ENCODE data around the gene SMTN. TPM values are rescaled to one million over a fixed set of nuclear protein-coding genes. Genes with fewer than 3 reads are reported as not detected.
A peak's percentile ranks its signal among the peaks of the same experiment; 100 is the strongest.
"Not testable (repeated sequence)": the region's sequence is repeated elsewhere in the genome, so short reads cannot be mapped to it uniquely, and the experiment has no call there.

SMTN gene
- total RNA-seq: 123 and 220 TPM in 2 replicates

DNA sequence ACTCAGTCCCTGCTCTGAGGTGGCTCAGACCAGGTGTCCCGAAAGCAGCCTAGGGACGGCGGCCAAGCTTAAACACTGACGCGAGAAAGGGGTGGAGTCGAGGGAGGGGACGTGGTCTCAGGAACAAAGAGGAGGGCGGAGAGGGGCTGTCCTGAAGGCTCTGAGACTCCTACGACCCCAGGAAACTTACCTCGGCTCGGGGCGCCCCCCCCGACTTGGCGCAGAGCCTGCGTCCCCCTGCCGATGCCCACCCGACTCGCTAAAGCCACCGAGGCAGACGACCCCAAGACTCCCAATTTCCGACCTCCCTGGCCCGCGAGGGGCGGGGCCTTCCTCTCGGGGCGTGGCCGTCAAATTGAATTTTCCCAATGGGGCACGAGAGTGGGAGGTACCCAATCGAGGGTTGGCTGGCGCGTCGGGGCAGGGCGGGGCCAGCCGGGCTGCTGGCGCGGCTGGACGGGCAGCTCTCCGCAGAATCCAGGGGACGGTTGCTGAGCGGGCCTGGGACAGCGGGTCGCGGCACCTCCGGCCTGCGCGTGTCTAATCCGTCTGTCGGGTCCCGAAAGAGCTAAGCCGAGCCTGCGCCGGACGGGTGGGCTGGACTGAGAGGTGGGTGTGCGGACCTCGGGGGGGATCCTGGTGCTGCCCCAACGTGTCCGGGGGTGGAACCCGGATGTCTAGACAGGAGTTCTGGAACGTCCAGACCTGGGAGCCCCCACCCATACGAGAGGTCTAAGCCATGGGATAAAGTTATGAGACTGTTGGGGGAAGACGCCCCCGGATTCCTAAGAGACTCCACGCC is at the start of gene SMTN:
Gene SMTN, plus strand, starts transcription at position 471 of the 802 bp plus-strand sequence. CDS start 1,941 bp downstream, outside the sequence.
- DNase-seq (ENCODE audit: extremely low read depth, low read depth, low spot score): no peak

DNA sequence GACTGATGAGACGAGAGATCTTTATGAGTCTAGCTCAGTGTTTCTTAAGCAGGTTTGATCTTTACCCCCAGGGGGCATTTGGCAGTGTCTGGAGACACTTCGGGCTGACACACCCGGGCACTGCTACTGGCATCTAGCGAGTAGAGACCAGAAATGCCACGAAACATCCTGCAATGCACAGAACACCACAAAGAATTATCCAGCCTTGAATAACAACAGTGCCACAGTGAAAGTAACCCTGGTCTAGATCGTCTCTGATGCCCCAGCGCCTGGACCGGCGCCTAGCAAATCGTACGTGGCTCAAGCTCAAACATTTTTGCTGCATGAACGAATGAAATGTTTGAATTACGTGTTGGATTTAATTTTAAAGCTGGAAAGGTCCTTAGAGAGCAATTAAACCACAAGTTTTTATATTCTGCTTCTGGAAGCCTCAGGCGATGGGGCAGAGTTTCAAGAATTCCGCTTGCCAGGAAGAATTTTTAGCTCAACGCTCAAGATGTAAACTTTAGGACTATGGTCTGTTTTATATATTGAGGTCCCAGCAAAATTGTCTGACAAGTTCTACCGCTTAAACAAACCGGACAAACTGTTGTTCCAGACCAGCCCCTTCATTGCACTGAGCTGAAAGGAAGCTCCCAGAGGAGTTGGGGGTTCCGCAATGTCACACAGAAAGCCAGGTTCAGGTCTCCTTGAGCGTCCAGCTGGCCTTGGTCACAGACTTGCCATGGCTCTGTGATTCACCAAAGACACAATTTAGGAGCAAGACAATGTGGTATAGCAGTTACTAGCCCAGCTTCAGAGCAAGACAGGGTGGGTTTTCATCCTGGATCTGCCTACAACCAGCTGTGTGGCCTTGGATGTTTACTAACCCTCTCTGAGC is 44.2 kb upstream of the SMTN start:
- no peak for DNase-seq (ENCODE audit: extremely low read depth, low read depth, low spot score)

DNA sequence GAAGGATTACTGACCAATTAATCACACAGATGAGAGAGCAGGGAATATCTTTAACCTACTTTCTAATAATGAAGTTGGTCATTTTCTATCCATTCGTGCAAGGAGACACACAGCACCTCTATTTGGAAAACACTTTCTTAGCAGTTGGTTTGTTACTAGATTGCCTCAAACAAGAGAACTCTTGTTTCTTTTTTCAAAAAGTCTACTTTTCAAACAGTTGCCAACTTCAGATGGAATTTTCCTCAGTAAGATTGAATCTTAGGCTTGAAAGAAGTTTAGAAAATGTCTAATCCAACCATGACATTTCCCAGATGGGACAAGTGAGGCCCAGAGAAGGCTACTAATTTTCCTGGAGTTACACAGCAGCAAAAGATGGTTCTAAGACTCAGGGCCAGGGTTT is 42.4 kb upstream of the SMTN start:
- DNase-seq (ENCODE audit: extremely low read depth, low read depth, low spot score): no peak

DNA sequence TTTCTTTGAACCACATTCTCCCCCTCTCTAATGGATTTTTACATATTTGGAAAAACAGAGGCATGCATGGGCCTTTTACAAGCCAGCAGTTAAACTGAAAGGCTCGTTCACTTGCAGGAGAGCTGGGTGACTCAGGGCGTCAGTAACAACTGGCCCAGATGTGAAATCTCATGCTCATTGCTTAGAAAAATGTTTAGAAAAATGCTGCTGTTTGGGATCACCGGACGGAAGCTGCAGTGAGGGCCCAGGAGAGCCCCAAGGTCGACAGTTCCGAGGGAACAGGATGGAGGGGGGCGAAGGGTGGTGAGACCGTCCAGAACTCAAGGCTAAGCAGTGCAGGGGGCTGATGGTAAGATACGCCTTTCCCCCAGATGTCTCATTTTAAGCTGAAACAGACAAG is 41.7 kb upstream of the SMTN start:
- DNase-seq (ENCODE audit: extremely low read depth, low read depth, low spot score): no peak

DNA sequence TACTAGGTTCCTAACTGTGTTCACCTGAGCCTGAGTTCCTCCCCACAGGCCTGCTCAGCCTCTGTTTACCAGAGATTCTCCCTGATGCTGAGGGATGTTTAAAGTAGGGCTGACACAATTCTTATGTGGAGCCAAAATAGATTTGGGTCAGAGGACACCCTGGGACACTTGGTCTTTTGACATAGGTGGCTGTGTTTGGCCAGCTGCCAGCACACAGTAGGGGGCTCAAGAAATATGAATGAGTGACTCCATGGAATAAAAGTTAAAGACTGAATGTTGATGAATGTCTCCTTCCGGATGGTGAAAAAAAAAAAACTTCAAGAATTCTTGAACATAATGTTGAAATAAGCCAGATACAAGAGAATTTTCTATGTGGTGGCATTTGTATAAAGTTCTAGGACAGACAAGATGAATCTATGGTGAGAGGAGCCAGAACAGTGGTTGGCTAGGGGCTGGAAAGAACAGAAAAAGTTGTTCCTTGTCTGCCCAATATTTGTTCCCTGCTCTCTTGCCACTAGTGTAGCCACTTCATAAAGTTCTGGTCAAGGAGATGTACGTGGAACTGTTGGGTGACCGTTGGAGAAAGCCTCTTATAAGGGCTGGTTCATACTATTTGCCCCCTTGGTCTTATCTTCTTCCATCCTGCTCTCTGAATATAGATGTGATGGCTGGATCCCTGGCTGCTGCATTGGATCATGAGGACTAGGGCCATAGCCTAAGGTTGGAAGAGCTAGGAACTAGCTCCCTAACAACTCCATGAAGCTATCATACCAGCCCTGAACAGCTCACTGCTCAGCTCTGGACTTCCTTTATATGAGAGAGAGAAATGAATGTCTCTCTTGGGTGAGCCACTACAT is 40.3 kb upstream of the SMTN start:
- DNase-seq (ENCODE audit: extremely low read depth, low read depth, low spot score): no peak

DNA sequence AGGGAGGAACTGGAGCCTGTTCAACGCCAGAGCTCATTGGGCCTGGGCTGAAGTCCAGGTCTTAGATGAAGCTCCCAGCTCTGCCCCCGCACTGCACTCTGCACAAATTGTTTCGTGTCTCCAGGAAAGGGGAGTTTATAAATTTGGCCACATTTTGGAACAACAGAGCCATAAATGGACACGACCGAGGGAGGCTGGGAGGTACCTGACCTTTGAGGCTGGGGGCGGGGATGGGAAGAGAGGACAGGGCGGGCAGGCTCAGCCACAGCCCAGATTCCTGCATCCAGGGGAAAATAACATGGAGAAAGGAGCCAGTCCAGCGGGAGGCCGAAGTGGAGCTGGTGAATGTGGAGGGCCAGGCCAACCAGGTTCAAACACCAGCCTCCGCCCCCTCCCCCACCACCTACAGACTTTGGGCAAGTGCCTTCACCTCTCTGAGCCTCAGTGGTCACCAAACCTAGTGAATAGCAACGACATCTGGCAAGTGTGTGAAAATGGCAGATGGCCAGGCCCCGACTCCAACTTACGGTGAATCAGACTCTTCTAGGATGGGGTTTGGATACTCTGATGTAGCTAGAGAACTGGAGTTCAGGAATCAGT is 36.8 kb upstream of the SMTN start:
- no peak for DNase-seq (ENCODE audit: extremely low read depth, low read depth, low spot score)

DNA sequence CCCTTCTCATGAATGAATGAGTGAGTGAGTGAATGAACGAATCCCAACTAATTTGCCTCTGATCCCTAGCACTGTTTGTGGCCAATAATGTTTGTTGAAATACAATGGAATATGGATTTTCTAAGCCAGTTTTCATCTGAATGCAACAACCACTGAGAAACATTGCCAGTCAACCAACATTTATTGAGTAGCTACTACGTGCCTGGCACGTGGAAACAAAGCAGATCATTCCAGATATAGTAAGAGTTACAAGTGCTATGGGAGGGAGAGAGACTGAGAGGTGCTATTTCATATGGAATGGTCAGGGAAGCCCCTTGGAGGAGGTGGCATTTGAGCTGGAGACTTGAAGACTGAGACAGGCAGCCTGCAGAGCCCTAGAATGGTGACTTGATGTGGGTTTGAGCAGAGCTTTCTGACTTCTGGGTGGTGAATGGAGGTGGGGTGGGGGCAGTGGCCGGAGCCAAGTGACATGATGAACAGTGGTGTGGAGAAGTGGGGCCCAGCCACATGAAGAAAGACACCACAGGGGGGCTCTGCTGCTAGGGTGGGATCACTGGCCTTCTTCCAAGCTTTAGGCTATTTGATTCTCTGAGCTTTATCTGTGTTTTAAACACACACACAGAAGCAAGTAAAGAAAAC is 35.1 kb upstream of the SMTN start:
- no peak for DNase-seq (ENCODE audit: extremely low read depth, low read depth, low spot score)

DNA sequence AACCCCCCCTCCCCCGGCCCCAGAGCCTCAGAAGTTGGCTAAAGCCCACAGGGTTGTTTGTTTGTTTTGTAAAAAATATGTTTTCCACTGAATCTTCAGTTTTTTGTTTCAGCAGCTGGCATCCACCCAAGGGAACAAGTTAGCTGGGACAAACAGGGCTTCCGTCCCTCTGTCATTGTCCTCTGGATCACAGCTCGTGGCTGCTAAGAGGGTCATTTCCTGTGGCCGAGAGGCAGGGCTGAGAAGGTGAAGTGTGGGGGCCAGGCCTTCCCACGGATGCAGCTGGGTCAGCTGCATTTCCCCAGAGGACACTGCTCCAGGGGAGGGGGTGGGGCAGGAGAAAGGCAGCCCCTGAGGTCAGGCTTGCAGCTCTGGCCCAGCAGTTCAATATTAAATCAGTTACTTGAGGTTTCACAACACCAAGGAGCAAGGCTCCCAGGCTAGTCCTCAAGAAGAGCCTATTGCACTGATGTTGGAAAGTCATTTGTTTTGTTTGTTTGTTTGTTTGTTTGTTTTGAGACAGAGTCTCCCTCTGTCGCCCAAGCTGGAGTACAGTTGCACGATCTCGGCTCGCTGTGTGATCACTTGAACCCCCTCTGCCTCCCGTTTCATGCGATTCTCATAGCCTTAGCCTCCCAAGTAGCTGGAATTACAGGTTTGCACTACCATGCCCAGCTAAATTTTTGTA is 34.4 kb upstream of the SMTN start:
- peak; percentile 91 for DNase-seq (ENCODE audit: extremely low read depth, low read depth, low spot score)

DNA sequence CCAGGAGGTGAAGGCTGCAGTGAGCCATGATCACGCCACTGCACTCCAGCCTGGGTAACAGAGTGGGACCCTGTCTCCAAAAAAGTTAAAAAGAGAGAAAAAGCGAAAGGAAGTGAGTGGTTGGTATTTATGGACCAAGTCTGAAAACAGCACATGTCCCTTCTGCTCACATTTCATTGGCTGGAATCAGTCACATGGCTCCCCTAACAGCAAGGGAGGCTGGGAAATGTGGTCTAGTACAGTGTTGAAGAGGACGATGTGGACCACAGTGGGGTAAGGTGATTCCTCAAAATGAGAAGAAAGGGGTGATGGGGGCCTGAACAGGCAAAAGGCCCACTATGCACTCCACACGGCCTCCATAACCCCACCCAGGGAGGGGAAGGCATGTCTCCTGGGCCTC is 32.5 kb upstream of the SMTN start:
- no peak for DNase-seq (ENCODE audit: extremely low read depth, low read depth, low spot score)

DNA sequence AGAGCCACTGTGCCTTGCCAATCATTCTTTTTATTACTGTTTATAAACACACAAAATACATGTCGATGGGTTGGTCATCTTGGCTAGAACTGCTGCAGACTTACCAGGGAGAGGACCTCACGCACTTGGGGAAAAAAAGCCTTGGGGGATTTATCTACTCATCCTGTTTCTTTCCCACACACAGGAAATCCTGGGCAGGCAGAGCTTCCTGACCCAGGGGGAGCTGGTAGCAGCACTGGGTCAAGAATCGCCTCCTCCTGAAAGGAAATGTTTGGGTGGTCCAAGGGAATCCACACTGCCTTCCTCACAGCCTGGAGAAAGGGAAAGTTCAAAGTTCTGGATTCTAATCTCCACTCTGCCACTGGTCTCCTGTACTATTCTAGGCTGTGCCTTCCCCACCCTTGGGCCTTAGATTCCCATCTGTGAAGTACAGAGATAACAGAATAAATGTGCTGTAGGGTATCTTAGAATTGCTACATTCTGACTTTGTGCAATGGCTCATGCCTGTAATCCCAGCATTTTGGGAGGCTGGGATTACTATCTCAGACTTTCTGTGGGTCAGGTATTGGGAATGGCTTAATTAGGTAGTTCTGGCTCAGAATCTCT is 31.2 kb upstream of the SMTN start:
- DNase-seq (ENCODE audit: extremely low read depth, low read depth, low spot score): no peak

DNA sequence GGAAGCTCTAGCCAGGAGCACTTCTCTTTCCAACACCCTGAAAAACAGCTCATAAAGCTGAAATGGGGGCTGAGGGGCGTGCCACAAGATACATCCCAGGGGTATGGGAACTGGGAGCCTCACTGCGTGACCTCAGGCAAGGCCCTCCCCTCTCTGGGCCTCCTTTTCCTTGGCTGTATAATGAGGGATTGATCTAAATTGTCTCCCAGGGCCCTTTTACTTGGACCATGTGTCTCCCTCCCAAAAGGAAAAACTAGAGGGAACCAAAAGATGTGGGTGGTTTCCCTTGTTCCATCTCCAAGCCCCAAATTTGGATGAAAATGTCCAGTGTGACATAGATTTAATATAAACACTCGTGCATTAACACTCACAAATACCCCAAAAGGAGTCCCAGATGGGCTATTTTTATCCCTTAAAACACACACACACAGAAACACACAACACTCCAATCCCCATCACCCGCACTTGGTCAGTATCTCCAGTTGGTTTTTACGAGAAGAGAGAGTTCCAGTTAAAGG is 25.9 kb upstream of the SMTN start:
- DNase-seq (ENCODE audit: extremely low read depth, low read depth, low spot score): no peak

DNA sequence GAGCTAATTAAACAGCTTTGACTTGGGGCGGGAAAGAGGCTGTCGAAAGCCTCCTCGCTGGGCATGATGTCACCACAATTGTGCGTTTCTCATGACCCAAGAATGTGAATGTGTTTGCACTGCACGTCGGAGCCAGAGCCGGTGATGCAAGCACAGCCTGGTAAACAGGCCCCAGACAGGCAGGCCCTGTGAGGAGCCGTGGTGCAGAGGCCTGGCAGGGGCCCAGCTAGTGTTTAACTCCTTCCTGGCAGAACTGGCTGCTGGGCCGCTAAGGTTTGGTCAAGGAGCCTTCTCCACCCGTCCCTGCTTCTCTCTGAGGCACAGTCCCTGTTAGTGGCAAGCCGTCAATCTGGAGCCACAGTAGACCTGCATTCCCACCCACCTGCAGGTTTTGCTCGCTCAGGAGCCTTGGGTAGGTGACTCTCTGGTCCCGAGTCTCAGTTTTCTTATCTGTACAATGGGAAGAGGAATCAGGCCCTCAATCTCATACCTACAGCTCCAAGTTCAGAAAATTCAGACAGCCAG is 25.4 kb upstream of the SMTN start:
- DNase-seq (ENCODE audit: extremely low read depth, low read depth, low spot score): peak; percentile 65

DNA sequence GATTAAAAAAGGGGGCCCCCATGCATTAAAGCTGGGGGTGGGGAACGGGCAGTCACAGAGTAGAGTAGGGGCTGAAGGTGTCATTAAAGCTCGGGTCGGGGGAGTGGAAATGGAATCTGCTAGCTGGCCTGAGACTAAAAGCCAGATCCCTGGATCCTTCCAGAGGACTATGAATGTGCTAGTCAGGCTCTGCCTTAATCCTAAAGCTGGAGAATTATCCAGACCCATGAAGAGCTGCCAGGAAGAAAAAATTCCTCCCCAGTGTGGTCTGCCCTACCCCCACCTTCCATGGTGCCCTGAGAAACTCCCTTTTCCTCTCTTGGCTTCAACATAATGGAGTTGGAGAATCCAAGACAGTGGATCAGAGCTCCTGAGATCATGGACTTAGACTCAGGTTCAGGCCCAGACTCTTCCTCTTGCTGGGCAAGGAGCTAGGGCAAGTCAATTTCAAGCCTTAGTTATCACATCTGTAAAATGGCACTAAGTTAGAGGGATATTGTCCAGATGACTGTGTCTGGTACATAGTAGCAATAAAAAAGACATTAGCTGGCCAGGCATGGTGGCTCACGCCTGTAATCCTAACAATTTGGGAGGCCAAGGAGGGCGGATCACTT is 24.0 kb upstream of the SMTN start:
- DNase-seq (ENCODE audit: extremely low read depth, low read depth, low spot score): no peak

DNA sequence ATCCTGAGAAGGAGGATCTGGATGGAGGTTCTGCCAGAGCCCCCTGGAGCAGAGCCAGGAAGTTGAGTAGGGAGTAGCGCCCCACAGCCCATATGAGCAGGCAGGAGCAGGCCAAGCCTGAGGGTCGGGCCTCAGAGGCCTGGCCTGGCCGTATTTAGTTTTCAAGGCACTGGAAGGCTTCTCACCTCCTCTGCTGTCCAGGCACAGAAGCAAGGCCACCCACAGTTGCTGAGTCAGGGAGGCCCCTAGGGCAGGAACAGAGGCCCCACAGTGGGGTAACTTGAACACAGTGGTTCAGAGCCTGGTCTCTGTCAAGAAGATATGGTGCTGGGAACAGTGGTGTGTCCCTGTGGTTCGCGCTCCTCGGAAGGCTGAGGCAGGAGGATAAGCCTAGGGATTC is 21.5 kb upstream of the SMTN start:
- DNase-seq (ENCODE audit: extremely low read depth, low read depth, low spot score): not testable (repeated sequence)

DNA sequence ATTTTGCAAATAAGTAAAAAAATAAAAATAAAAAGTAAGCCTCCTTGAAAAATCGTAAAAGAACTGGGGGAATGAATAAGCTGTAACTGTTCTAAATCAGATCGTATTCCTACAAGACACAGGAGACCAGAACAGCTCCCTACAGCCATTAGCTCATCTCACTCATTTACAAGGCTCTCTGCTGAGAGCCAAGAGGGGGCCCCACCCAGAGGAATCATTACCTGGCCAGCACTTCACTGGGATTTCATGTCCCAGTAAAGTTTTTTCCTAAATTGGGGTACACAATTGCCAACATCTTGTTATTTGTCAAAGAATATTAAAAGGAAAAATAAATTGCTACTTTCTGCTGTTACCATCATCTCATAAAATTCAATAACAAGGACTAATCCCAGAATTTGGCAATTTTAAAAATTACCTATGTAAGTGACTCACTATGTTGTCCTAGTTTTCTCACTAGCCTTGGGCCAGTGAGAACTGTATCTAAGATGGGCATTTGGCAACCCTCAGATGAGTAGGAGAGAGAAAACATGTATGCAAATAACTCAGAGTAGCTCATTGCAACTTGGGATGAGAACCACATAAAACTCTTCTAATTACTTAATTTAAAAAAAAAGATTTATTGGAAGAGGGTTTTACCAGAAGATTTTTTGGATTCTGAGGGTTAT is 18.4 kb upstream of the SMTN start:
- DNase-seq (ENCODE audit: extremely low read depth, low read depth, low spot score): no peak

DNA sequence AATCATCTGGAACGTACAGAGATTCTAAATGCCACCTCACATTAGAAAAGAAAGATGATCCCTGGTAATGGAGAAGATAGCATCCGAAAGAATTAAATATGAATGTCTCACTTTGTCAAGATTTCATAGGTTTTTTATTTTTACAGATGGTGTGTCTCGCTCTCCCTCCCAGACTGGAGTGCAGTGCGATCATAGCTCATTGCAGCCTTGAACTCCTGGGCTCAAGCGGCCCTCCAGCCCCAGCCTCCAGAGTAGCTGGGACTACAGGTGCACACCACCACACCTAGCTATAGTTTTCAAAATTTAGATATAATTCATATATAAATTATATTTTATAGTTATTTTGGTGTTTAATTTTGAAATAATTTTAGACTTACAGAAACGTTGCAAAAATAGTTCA is 16.7 kb upstream of the SMTN start:
- DNase-seq (ENCODE audit: extremely low read depth, low read depth, low spot score): no peak

DNA sequence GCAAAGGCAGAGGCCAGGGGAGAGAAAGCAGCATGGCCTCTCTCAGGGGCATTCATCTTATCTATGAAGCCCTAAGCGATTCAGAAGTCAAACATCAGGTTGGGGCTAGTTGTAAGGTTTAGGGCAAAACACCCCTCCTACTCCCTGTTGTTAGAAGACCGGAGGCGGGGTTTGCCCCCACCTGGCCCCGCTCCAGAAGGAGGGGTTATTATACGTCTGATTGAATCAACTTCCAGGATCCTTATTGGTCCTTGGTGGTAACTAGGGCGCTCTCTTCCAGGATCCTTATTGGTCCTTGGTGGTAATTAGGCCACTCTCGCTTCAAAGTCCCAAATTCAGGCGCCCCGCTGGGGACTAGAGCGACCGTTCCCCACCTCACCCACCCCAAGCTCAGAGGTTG is 12.1 kb upstream of the SMTN start:
- DNase-seq (ENCODE audit: extremely low read depth, low read depth, low spot score): no peak
